GM12872 (cell line): ENCODE measurements around the gene SCAPER.

Experiments
- TF ChIP-seq, protein P1 (sequence below): IDR thresholded peaks from 3 replicates; pipeline ENCODE4 v1.5.1; 2011; ENCODE audit warnings: low read depth, mild to moderate bottlenecking, low read length, moderate library complexity; ENCODE audit not compliant: insufficient read depth

SCAPER gene

DNA sequence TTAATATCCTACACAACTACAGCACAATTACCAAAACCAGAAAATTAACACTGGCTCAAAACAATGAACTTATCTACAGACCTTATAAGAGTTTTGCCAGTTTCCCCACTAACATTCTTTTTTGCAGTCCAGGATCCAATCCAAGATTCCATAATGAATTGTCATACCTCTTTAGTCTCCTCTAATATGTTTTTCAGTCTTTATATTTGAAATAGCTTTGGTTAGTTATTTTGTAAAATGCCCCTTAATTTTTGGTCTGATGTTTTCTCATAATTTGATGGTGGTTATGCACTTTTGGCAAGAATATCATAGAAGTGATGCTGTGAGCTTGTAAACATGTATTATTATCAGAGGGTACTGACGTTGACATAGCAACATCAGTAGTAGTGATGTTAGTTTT lies 444.3 kb downstream of the SCAPER start:
- TF ChIP-seq, protein P1, sequence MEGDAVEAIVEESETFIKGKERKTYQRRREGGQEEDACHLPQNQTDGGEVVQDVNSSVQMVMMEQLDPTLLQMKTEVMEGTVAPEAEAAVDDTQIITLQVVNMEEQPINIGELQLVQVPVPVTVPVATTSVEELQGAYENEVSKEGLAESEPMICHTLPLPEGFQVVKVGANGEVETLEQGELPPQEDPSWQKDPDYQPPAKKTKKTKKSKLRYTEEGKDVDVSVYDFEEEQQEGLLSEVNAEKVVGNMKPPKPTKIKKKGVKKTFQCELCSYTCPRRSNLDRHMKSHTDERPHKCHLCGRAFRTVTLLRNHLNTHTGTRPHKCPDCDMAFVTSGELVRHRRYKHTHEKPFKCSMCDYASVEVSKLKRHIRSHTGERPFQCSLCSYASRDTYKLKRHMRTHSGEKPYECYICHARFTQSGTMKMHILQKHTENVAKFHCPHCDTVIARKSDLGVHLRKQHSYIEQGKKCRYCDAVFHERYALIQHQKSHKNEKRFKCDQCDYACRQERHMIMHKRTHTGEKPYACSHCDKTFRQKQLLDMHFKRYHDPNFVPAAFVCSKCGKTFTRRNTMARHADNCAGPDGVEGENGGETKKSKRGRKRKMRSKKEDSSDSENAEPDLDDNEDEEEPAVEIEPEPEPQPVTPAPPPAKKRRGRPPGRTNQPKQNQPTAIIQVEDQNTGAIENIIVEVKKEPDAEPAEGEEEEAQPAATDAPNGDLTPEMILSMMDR: no peak

DNA sequence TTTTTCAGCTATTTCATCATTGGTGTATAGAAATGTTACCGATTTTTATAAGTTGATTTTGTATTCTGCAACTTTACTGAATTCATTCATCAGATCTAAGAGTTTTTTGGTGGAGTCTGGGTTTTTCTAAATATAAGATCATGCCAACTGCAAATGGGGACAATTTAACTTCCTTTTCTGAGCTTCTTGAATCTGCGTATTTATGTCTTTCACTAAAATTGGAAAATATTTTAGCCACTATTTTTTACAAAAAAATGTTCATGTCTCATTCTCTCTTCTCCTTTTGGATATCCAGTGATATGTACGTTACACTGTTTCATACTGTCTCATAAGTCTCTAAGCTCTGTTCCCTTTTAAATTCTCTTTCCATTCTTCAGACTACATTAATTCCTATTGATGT lies 444.8 kb downstream of the SCAPER start:
- TF ChIP-seq, protein P1: no peak

DNA sequence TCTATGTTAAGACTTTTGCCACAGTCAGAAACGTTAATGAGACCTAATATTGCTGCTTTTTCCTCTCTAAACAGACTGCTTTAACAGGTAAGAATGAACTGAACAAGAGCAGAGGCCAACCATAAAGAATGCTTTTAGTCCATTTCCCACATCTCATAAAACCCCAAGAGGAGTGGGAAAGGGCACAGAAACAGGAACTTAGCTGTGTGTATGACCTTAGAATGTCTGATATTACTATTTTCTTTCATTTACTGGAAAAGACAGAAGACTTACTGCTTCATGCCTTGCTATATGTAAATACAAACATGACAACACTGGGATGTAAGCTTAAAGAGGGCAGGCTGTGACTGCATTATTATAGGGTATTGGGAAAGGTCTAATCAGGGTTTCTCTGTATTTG lies 453.6 kb downstream of the SCAPER start:
- TF ChIP-seq, protein P1: no peak

DNA sequence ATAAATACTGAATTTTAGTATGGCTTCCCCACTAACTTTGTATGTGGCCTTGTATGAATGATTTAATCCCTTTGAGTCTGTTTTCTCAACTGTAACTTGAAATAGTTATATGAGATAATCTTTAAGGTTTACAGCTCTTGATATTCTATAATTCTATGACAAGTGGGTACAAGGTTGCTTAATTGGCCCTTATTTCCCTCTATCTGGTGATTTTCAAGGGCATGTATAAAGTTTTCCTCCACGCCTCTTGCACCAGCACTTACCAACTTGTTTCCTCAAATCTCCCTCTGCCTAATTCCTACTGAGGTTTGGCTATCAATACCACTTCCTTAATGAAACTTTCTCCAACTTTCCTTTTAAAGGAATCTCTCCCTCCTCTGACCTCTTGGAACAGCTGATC lies 455.7 kb downstream of the SCAPER start:
- TF ChIP-seq, protein P1: no peak

DNA sequence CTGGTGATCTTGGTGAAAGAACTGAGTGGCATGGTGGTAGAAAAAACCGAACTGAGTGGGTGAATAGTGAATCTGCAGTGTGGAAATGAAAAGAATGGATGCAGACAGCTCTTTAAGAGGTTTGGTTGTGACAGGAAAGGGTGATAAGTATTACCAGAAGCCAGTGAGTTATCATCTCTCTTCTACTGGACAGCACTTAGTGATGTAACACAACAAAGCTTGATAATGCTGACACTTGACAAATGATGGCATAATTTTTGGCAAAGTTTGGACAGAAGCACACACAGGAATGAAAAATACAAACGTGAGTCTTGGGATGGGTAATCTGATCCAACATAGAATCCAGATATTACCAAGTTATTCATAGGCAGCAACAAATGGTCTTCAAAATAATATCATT lies 456.4 kb downstream of the SCAPER start:
- TF ChIP-seq, protein P1: no peak

DNA sequence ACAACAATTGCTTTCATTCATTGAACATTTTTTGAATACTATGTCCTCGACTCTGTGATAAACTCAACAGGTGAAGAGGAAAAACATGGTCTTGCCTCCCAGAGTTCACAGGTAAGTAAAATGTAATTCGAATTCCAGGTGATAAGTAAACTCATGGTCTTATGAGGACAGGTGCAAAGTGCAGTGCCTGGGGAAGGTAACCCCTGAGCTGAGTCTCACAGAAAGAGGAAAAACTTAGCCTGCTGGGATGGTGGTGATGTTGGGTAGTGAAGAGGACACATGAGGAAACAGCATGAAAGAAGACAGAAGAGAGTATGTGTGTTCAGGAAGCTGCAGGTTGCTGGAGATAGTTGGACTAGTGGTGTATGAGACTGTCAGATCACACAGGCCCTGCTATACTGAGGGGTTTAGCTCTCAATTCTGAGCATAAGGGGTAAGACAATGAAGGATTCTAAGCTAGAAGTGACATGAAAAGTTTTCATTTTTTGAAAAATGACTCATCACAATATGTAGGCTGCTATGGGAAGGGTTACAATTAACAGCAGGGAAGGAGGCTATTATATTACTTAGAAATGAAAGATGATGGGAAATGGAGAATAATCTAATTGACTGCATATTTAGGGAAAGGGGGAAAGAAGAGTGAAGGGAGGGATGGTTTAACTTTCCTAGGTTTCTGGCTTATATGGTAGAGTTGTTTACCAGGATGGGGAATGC lies 457.3 kb downstream of the SCAPER start:
- TF ChIP-seq, protein P1: no peak

DNA sequence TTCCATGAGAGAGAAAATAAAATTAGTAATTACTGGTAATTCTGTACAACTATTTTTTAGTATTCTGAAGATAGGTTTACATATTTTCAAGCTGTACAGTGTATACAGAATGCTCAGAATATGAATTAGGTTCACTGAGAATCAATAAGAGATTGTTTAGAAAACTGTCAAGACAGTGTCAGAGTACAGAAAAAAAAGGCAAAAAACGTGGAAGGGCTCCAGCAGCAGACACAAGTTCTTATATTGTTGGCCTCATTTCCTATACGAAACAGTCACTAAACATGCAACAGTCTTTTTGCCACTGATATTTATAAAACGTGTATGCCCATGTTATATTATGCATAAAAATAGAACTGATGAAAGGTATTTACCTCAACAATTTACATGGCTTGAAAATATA lies 464.7 kb downstream of the SCAPER start:
- TF ChIP-seq, protein P1: no peak
